ENCODE measurements around the gene ZNF516.

The ZNF516 gene

DNA sequence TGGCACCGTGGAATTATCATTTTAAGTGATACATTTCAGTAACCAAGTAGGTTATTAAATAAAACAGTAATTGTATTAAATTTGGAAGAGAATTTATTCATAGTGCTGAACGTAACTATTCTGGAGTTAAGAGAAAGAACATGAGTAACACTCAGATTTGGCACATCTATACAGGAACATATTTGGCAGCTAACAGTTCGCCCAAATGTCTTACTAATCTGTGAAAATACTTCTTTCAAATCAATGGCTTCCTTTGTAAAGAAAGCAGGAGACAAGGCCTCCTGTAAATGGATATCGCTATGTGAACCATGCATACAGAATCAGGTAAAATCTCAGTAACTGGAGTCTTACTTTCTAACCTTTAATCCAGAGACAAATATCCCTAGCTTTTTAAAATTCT lies 64.4 kb downstream of the ZNF516 start:
- no peak for TF ChIP-seq CTCF (conservative IDR thresholded peaks at IDR 0.05)
- no peak overlapping the region for H3K27ac ChIP-seq

GRCh38 chr18:76429262-76430126 lies 65.5 kb downstream of the ZNF516 start:
- TF ChIP-seq CTCF (conservative IDR thresholded peaks at IDR 0.05): no peak
- no peak overlapping the region for H3K27ac ChIP-seq

DNA sequence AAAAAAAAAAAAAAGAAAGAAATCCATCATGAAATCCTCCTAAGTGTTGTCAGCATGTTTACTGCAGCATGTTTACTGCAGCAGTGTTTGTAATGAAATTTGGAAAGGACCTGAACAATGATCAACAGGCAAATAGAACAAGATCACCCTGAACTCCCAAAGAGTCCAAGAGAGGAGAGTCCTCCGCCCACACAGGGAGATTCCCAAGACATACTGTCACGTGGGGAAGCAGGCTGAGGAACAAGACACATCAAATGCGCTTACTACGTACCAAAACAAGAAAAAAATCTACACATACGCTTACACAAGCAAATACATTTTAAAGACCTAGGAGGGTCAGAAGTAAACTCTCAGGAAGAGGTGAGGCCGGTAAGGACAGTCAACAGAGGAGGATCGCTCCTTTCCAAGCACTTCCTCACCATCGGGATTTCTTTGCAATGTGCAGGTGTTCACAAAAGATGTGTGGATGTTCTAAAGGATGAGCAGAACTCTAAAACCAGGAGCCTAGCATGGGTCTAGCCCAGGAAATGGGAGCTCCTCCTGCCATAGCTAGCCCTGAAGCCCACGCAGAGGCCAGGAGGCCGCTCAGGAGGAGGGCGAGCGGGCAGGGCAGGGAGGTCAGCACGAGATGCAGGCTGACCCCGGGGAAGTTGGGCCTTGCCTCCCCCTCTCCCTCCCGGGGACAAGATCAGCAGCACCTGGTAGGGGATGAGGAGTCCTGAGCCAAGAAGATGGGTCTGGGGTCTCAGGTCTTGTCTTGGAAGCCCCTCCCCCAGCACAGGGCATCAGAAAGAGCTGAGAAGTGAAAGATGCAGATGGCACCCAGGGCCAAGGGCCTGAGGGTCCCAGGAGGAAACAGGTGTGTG lies 66.4 kb downstream of the ZNF516 start:
- H3K27ac ChIP-seq: no peak overlapping the region

DNA sequence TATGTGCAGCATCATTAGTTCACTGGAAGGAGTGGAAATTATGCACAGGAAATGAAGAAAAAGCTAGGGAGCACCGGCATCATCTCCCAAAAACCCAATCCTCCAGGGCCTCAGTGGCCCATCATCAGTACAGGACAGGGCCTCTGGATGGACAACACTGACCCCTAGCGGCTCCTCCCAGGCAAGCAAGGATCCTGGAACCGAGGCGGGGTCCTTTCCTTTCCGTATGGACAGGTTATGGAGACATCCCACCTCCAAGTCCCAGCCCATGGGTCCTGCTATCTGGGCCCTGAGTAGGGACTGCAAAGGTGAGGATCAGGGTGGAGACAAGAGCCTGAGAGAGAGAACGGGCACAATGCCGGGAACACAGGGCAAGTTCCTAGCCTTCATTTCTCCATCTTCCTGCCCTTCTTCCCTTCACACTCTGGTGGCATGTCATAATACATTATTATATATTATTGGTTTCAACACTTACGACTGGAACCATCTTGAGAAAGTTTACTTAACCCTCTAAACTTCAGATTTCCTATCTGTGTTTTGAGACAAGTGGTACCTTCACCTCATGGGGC lies 68.2 kb downstream of the ZNF516 start:
- H3K27ac ChIP-seq: no peak overlapping the region
- TF ChIP-seq CTCF (conservative IDR thresholded peaks at IDR 0.05): peak; percentile 93

More for the DNA sequence above, 66.4 kb downstream of the ZNF516 start:
- no peak for TF ChIP-seq CTCF (conservative IDR thresholded peaks at IDR 0.05)

DNA sequence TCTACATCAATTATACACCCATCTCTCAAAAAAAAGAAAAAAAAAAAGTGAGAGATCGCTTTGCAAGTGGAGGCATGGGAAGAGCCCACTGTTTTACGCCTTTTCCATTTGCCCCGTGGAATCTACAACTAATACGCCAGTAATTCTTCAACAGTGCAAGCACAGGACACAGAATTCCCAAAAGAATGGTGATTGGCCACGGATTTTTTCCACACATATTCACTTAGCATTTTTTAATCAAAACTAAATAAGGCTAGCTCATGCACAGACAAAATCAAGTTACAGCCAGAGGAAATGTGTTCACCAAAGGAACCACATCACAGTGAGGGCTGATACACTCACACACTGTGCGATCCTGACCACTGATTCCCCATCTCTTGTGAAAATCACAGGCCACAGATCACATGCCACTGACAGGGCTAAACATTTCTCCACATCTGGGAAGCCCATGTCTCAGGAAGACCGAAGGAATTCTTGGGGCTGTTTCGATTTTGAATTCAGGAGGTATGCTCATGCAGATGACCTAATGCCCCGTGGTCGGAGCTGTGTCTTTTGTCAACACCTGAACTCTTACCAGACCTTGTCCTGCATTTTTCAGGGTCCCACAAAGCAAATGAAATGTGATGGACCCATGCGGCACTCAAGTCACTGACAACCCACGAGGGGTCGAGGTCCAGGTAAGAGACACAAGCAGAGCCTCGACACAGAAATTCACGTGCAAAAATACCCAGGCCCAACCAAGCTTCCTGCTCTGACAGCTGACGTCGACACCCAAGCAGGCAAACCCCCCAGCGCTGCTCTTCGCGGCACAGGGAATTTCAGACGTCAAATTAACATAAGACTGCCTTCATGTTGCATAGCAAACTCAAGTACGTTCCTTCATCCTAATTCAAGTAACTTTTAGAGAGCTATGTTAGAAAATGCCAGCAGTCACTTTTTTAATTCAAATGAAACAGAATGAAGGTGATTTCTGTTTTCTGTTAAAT lies 69.6 kb downstream of the ZNF516 start:
- H3K27ac ChIP-seq: no peak overlapping the region

GRCh38 chr18:76422838-76423237 lies 72.2 kb downstream of the ZNF516 start:
- H3K27ac ChIP-seq: peak overlapping the region; percentile 70
- TF ChIP-seq CTCF (conservative IDR thresholded peaks at IDR 0.05): no peak

More for the DNA sequence above, 69.6 kb downstream of the ZNF516 start:
- TF ChIP-seq CTCF (conservative IDR thresholded peaks at IDR 0.05): no peak
